GM19351 (cell line): ENCODE data around the gene STX5.
"Not testable (repeated sequence)": the region's sequence is repeated elsewhere in the genome, so short reads cannot be mapped to it uniquely, and the experiment has no call there.

Experiments
- ATAC-seq: cut with Tn5 transposase; IDR thresholded peaks from one replicate; pipeline ENCODE4 v1.9.1; 2021; ENCODE audit warnings: mild to moderate bottlenecking, moderate library complexity; ENCODE audit not compliant: unreplicated experiment

Gene STX5

DNA sequence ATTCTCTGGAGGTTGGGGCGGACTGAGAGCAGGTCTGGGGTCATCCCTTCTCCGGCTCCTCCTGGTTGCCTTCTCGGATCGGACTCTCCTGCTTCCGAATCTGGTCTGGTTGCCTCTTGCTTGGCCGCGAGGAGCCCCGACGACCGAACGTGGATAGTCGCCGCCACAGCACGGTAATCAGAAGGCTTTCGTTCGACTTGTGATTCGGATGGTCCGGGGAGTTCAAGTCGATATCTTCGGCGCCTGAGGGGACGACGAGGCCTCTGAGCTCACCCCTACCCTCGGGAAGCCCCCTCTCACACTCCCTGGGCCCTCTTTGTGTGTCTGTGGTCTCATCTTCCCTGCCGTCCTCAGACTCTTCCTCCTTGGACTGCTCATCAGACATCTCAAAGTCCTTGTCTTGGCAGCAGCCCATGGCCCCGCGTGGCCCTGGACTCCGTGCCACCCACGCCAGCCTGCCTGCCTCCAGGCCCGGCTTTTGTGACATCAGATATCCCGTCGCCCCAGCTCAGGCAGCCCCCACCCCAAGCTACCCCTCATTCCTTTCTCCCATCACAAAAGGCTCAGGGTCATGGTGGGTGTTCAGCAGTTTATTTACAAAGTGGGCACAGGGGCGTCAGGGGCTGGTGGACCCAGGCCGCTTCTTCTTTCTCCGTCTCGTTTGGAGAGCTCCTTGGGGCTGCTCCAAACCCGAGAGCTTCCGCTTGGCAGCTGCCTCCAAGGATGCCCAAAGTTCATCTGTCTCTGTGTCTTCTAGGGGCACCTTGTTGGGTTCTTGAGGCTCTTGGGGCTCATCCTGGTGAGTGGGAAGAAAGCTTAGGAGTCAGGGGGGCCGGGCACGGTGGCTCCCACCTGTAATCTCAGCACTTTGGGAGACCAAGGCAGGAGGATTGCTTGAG is 734 bp upstream of the STX5 start, which contains the start of gene TEX54:
Gene TEX54 (minus strand): TSS at position 506 of the 899 bp plus-strand sequence.
- peak; percentile 17 for ATAC-seq

DNA sequence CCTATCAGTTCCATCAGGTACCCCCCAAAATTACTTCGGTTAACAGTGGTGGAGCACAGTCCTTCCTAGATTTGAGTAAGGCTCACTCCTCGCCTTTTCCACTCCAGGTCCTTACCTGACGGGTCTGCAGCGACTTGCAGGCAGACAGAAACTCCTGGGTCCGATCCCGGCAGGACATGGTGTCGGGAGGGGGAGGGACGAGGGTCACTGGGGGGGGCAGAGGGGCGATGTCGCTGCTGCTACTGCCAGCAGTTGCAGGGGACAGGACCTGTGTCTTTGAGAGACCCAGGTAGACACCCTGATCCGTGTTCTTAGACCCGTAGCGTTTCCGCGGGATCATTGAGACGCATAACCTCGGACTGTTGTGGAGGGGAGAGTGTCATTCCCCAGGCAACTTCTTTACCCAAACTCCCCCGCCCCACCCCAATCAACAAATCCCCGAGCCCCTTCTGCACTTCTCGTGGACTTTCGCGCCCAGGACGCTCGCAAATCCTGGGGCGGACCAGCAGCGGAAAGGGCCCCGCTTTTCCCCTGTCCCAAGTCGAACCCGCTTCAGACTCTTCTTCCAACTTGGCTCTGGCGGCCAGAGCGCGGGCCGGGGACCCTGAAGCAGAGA is 839 bp downstream of the STX5 start:
- no peak for ATAC-seq

GRCh38 chr11:62828130-62828529 is 3.7 kb downstream of the STX5 start:
- ATAC-seq = not testable (repeated sequence)

GRCh38 chr11:62823677-62824076 is 8.2 kb downstream of the STX5 start:
- no peak for ATAC-seq

DNA sequence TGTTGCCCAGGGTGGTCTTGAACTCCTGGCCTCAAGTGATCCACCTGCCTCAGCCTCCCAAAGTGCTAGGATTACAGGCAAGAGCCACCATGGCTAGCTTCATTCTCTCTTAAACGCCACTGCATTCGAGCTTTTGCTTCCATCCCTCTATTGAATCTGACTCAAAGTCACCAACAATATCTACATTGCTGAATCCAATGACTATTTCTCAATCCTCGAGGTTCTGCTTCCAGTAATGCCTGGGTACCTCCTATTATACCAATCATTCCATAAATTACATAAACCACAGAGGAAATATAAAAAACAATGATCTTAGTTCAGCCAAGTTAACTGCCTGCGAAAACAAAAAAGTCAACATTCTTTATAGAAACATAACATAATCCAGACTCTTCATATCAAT is 14.7 kb downstream of the STX5 start:
- ATAC-seq = no peak

DNA sequence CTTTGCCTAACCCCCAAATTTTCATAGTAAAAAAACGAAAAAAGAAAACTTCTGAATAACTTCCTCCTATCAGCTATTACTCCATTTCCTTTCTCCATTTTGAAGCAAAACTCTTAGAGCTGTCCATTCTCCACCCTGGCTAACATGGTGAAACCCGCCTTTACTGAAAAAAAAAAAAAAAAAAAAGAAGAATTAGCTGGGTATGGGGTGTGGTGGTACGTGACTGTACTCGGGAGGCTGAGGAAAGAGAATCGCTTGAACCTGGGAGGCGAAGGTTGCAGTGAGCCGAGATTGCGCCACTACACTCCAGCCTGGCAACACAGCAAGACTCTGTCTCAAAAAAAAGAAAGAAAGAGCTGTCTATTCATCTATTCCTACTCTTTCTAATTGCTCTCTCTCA is 15.3 kb downstream of the STX5 start:
- no peak for ATAC-seq

GRCh38 chr11:62811659-62812058 is 20.2 kb downstream of the STX5 start:
- no peak for ATAC-seq

GRCh38 chr11:62810748-62811147 is 21.1 kb downstream of the STX5 start:
- ATAC-seq = no peak

DNA sequence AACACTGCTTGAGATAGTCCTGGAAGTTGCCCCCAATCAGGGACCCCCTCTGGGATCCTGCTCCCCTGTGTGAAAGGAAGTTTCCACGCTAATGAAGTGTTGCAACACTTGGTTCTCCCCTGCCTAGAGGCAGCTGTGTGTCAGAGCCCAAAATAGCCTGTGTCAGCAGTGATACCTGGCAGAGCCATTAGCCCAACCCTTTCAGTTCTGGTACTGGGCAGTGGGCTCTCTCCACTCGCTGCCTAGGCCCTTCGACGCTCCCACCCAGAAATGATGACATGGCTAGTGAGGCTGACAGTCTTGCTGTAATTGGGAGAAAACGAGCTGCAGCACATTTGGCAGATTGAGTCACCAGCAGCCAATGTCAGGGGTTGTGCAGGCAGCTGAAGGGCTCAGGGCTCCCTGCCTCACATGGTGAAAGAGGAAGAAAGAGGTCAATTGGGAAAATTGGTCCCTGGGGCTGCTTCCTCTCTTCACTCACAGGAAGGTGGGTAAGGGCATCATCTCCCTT is 25.2 kb downstream of the STX5 start:
- ATAC-seq = no peak

GRCh38 chr11:62805961-62806441 is 25.9 kb downstream of the STX5 start:
- ATAC-seq = no peak

DNA sequence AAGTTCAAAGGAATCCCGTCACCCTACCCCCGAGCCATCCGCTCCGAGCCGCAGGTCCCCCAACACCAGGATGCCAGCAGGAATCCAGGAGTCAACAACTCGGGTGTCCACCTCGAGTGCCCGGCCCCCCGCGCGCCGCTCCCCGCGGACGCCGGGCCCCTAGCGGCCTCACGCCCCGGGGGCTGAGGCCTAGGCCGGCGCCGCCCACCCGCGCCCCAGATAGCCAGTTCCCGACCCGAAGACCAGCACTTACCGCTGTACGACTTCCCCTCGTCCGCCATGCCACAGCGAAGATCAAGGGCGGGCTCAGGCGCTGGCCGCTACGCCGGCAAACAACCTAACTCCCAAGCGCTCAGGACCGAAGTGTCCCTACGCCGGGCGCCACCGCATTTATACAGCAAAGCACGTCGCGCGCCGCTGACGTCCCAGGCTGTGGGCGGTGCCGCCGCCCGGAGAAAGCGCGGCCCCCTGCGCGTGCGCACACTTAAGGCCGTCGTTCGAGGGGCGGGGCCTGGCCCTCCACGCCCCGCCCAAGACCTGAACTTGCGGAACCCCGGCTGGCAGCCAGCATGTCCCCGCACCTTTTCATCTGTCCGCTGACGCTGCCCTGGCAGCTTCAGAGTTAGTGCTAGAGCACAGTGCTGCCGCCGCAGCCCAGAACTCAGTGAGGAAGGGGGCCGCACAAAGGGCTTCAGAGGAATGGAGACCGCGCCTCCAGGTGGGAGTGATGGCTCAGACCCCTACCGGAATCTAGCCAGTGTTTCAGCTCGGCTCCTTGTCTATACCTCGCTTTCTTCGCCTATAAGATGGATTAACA is 26.6 kb downstream of the STX5 start, which contains the start of gene NXF1:
Gene NXF1 (minus strand): TSS at position 365 of the 817 bp plus-strand sequence. CDS start 84 bp downstream, at position 281.
- peak; percentile 81 for ATAC-seq

GRCh38 chr11:62804310-62805075 is 27.4 kb downstream of the STX5 start:
- peak; percentile 24 for ATAC-seq

DNA sequence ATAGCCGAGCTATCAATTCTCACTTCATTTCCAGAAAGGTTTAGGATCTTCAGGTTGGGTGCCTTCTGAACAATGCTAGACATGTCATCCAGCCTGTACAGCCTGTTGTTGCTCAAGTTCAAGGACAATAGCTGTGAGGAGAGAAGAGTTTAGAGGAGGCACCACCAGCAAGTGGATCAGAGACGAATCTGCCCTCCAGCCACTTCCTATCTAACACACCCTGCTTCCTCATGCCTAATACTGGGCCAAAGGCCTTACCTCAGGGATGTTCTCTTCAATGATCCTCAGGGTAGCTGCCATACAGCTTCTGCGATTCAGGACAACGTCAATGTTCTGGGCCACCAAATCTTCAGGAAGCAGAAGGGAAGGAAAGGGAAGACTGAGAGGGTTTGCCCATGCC is 30.8 kb downstream of the STX5 start:
- no peak for ATAC-seq

GRCh38 chr11:62799486-62799885 is 32.4 kb downstream of the STX5 start:
- no peak for ATAC-seq

DNA sequence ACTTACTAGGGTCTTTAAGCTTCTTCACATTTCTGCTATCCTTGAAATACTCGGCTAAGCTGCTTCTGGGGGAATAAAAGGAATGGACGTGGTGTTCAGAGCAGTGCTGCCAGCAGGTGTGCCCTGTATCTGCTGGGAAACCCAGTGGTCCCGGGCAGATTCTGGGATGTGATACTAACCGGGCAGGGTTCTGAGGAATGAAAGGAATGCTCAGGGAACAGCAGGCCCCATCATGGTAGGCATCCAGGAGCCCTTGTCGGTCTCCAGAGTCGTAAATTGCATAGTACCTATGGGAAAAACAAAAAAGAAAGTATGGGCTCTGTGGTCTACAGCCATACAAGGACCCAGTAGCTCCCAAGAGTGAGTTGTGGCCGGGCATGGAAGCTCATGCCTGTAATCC is 35.6 kb downstream of the STX5 start:
- no peak for ATAC-seq

DNA sequence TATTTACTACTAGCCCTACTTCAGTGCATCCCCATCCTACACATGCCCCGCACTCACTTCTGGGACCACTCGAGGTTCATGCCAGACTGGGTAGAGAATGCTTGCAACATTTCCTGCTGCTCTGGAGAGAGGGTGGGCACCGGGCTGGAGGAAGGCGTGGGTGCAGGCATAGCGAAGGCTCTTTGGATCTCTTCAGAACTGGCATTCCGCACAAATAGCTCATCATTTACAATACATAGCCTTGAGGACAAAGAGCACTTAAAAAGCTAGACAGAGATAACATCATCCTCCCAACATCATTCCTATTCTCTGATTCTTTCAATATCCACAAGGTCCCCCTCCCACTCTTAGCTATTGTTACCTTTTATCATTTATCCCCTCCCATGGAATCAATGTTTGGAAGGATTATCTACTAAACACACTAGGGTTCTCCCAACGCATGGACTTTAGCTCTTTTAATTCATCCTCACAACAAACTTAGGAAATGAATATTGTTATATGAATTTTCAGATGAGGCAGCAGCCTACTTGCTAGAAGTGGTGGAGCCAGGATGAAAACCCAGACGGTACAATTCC is 37.6 kb downstream of the STX5 start:
- no peak for ATAC-seq

- no peak for ATAC-seq
Observed at GRCh38 chr11:62792202-62792575, 39.7 kb downstream of the STX5 start.

DNA sequence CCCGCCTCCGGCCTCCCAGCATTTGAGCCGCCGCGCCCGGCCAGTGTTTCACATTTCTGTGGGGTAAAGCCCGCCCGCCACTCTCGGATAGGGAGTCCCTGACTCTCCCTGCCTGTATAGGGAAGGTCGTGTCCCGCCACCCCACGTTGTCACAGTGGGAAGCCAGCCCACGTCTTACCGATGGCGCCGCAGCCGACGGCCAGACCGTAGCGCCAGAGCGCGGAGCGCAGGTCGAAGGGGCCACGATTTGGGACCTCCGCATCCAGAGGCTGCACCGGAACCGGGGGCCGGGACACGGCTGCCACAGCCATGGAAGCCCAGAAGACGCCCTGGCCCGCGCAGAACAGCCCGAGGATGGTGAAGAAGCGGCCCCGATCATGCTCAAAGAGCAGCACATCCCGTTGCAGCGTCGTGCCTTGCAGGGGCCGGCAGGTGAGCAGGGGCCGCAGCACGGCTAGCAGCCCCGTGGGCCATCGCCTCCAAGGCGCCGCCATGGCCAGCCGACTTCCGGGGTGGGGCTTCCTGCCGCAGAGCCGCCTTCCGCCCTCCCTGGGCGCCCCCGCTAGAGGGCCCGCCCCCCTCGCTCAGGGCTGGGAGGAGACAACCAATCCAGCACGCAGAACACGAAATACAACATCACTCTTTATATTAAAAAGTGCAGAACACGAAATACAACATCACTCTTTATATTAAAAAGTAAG is 40.2 kb downstream of the STX5 start, which contains the start of gene TMEM223:
Gene TMEM223 (minus strand): TSS at position 506 of the 701 bp plus-strand sequence. CDS start 12 bp downstream, at position 494.
- peak; percentile 74 for ATAC-seq

DNA sequence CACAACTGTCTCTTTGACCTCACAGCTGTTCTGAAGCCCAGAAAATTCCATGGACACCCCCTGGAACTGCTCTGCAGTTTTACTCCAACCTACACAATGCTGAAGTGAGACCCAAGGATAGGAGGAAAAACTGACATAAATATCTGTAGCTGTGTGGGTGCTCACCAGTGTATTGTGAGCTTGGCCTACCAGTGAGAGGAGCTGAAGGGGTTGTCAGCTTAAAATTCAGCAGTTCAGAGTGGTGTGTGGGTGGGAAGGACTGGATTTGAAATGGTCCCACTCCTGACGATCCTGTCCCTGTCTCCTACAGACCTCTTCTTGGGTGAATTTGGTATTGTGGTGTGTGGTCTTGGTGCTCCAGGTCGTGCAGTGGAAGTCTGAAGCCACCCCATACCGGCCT is 42.3 kb downstream of the STX5 start:
- no peak for ATAC-seq
